Measurements from ENCODE around the gene ARFRP1.
"Not testable (repeated sequence)": the region's sequence is repeated elsewhere in the genome, so short reads cannot be mapped to it uniquely, and the experiment has no call there.

ARFRP1 gene

GRCh38 chr20:63732118-63733095 lies 24.6 kb upstream of the ARFRP1 start:
- DNase-seq: no peak

GRCh38 chr20:63731410-63731809 lies 23.6 kb upstream of the ARFRP1 start:
- no peak for DNase-seq

GRCh38 chr20:63730189-63730733 lies 22.5 kb upstream of the ARFRP1 start:
- not testable (repeated sequence) for DNase-seq

GRCh38 chr20:63722967-63723622 lies 15.3 kb upstream of the ARFRP1 start:
- DNase-seq: not testable (repeated sequence)

- no peak for DNase-seq
These were observed 11.2 kb upstream of the ARFRP1 start for GRCh38 chr20:63718996-63719395.

- DNase-seq: no peak
These were observed 7.1 kb upstream of the ARFRP1 start for GRCh38 chr20:63714858-63715257.

GRCh38 chr20:63712191-63712590 lies 4.4 kb upstream of the ARFRP1 start:
- no peak for DNase-seq

- DNase-seq: no peak
These were observed 3.4 kb upstream of the ARFRP1 start for GRCh38 chr20:63711085-63711645.

GRCh38 chr20:63709149-63709527 lies 1.4 kb upstream of the ARFRP1 start:
- DNase-seq: no peak

GRCh38 chr20:63708301-63709148 lies 749 bp upstream of the ARFRP1 start:
- DNase-seq: no peak

GRCh38 chr20:63706852-63707557 lies 771 bp downstream of the ARFRP1 start:
- DNase-seq: no peak

- no peak for DNase-seq
These were observed 1.6 kb downstream of the ARFRP1 start for GRCh38 chr20:63706027-63706695.

GRCh38 chr20:63705232-63706026 lies 2.3 kb downstream of the ARFRP1 start:
- DNase-seq: no peak

- no peak for DNase-seq
These were observed 3.0 kb downstream of the ARFRP1 start for GRCh38 chr20:63704749-63705117.

- no peak for DNase-seq
These were observed 3.6 kb downstream of the ARFRP1 start for GRCh38 chr20:63703976-63704748.

GRCh38 chr20:63703471-63703975 lies 4.3 kb downstream of the ARFRP1 start:
- no peak for DNase-seq

GRCh38 chr20:63702751-63703470 lies 4.9 kb downstream of the ARFRP1 start:
- no peak for DNase-seq

GRCh38 chr20:63702036-63702665 lies 5.6 kb downstream of the ARFRP1 start:
- DNase-seq: no peak

Data from NCI-H187 (cell line).